Measurements from ENCODE around the gene CERS6.

CERS6 gene

GRCh38 chr2:168466834-168467565 lies 10.9 kb downstream of the CERS6 start:
- POLR2A ChIA-PET = interaction anchor here (0.8 kb wide), 1 partner anchor 11 kb away, joined by 3 read pairs; the partner anchor contains the start of gene CERS6
- CTCF ChIA-PET = interaction anchor here (0.9 kb wide), 1 partner anchor 14 kb away, joined by 3 read pairs; no protein-coding TSS in a partner anchor
- no peak for TF ChIP-seq FOXK2 (IDR thresholded peaks at IDR 0.05)
- TF ChIP-seq ELF4 (IDR thresholded peaks at IDR 0.05) = no peak
- no peak for TF ChIP-seq L3MBTL2 (conservative IDR thresholded peaks at IDR 0.05)
- DNase-seq (ENCODE audit: extremely low spot score) = no peak

GRCh38 chr2:168467729-168468128 lies 11.7 kb downstream of the CERS6 start:
- no peak for TF ChIP-seq FOXM1 (IDR thresholded peaks at IDR 0.05; ENCODE audit: borderline replicate concordance)
- no peak for TF ChIP-seq FOXA1 (IDR thresholded peaks at IDR 0.05)
- TF ChIP-seq LEF1 (IDR thresholded peaks at IDR 0.05; ENCODE audit: borderline replicate concordance) = no peak
- TF ChIP-seq ELF4 (IDR thresholded peaks at IDR 0.05) = no peak
- no peak for TF ChIP-seq SUZ12 (IDR thresholded peaks at IDR 0.05)
- no peak for TF ChIP-seq CTBP1 (IDR thresholded peaks at IDR 0.05; ENCODE audit: borderline replicate concordance)
- TF ChIP-seq SP1 (IDR thresholded peaks at IDR 0.05) = no peak
- no peak for TF ChIP-seq TARDBP (IDR thresholded peaks at IDR 0.05)
- no peak for TF ChIP-seq BHLHE40 (IDR thresholded peaks at IDR 0.05; ENCODE audit: borderline replicate concordance)
- TF ChIP-seq PKNOX1 (IDR thresholded peaks at IDR 0.05) = no peak
- CTCF ChIA-PET = interaction anchor here (0.9 kb wide), 1 partner anchor 14 kb away, joined by 3 read pairs; no protein-coding TSS in a partner anchor
- POLR2A ChIA-PET = interaction anchor here (0.8 kb wide), 1 partner anchor 12 kb away, joined by 3 read pairs; the partner anchor contains the start of gene CERS6
- no peak for DNase-seq (ENCODE audit: extremely low spot score)

GRCh38 chr2:168468354-168468753 lies 12.3 kb downstream of the CERS6 start:
- ChIA-PET POLR2A (no interaction called here), CTCF (no interaction called here)
- DNase-seq (ENCODE audit: extremely low spot score) = no peak
- no peak for TF ChIP-seq NFRKB (IDR thresholded peaks at IDR 0.05)
- no peak for TF ChIP-seq CTBP1 (IDR thresholded peaks at IDR 0.05; ENCODE audit: borderline replicate concordance)

- DNase-seq (ENCODE audit: extremely low spot score) = no peak
- POLR2A ChIA-PET = no interaction called here
- TF ChIP-seq LEF1 (IDR thresholded peaks at IDR 0.05; ENCODE audit: borderline replicate concordance) (no peak), ARNT (IDR thresholded peaks at IDR 0.05) (no peak), SP1 (IDR thresholded peaks at IDR 0.05) (no peak), TARDBP (IDR thresholded peaks at IDR 0.05) (no peak), FOXA1 (IDR thresholded peaks at IDR 0.05) (no peak), HDGF (IDR thresholded peaks at IDR 0.05; ENCODE audit: borderline replicate concordance) (no peak), NFRKB (IDR thresholded peaks at IDR 0.05) (no peak), SUZ12 (IDR thresholded peaks at IDR 0.05) (no peak), FOXK2 (IDR thresholded peaks at IDR 0.05) (no peak), ZNF384 (IDR thresholded peaks at IDR 0.05) (no peak), PKNOX1 (IDR thresholded peaks at IDR 0.05) (no peak)
- CTCF ChIA-PET = no interaction called here
These were observed 13.4 kb downstream of the CERS6 start for GRCh38 chr2:168469281-168469988.

- ChIA-PET CTCF (interaction anchor here (0.7 to 1.0 kb wide), 5 partner anchors 11 to 303 kb away, joined by 3 to 4 read pairs (median 3); no protein-coding TSS in a partner anchor), POLR2A (no interaction called here)
- TF ChIP-seq LEF1 (IDR thresholded peaks at IDR 0.05; ENCODE audit: borderline replicate concordance) (no peak), BHLHE40 (IDR thresholded peaks at IDR 0.05; ENCODE audit: borderline replicate concordance) (no peak), PKNOX1 (IDR thresholded peaks at IDR 0.05) (no peak), L3MBTL2 (conservative IDR thresholded peaks at IDR 0.05) (no peak), FOXK2 (IDR thresholded peaks at IDR 0.05) (no peak), TARDBP (IDR thresholded peaks at IDR 0.05) (no peak), ZNF384 (IDR thresholded peaks at IDR 0.05) (no peak), SP1 (IDR thresholded peaks at IDR 0.05) (no peak), NFRKB (IDR thresholded peaks at IDR 0.05) (no peak), HDGF (IDR thresholded peaks at IDR 0.05; ENCODE audit: borderline replicate concordance) (no peak), SUZ12 (IDR thresholded peaks at IDR 0.05) (no peak), ELF4 (IDR thresholded peaks at IDR 0.05) (no peak), FOXM1 (IDR thresholded peaks at IDR 0.05; ENCODE audit: borderline replicate concordance) (no peak), CTBP1 (IDR thresholded peaks at IDR 0.05; ENCODE audit: borderline replicate concordance) (no peak), FOXA1 (IDR thresholded peaks at IDR 0.05) (no peak), ARNT (IDR thresholded peaks at IDR 0.05) (no peak)
- DNase-seq (ENCODE audit: extremely low spot score) = no peak
These were observed 14.5 kb downstream of the CERS6 start for GRCh38 chr2:168470320-168471162.

GRCh38 chr2:168471163-168471475 lies 15.0 kb downstream of the CERS6 start:
- POLR2A ChIA-PET = no interaction called here
- DNase-seq (ENCODE audit: extremely low spot score) = no peak
- CTCF ChIA-PET = no interaction called here
- TF ChIP-seq PKNOX1 (IDR thresholded peaks at IDR 0.05) (no peak), TARDBP (IDR thresholded peaks at IDR 0.05) (no peak), HDGF (IDR thresholded peaks at IDR 0.05; ENCODE audit: borderline replicate concordance) (no peak), FOXM1 (IDR thresholded peaks at IDR 0.05; ENCODE audit: borderline replicate concordance) (no peak), FOXA1 (IDR thresholded peaks at IDR 0.05) (no peak), FOXK2 (IDR thresholded peaks at IDR 0.05) (no peak), BHLHE40 (IDR thresholded peaks at IDR 0.05; ENCODE audit: borderline replicate concordance) (no peak), ARNT (IDR thresholded peaks at IDR 0.05) (no peak), ZNF384 (IDR thresholded peaks at IDR 0.05) (no peak)

Data from HEK293T (cell line).